ENCODE results near the gene ATRIP. TPM values are rescaled to one million over a fixed set of nuclear protein-coding genes. Genes with fewer than 3 reads are reported as not detected.

ATRIP gene
- total RNA-seq, 3 donors from 2014 or later = 8.2 to 8.6 (median 8.2) TPM

DNA sequence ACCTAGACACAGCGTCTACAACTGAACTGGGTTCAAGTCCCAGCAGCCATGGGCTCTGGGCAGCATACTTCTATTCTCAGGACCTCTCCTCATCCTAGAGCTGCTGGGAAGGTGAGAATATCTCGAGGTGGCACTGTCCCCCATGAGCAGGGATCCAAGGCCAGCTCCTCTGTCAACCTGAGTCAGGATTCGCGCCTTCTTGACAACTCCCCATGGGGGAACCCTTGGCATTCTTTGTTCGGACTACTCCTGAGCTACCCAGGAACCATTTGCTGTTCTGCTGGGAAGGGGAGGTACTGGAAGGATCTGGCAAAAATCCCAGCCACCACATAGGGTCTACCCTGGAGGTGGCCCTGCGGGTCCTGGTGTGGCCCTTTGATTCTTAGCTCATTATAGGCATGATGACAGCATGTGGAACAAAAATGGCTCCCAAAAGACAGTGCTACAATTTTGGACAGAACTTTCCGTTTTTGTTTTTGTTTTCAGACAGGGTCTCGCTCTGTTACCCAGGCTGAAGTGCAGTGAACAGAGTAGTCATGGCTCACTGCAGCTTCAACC, 38.9 kb upstream of the ATRIP start:
- H3K27me3 ChIP-seq = no peaks in the 10 kb centered on the region
- no peak overlapping the region for H3K27ac ChIP-seq
- peak in 1 of 2 donors; percentile 19 for DNase-seq (ENCODE audit: low spot score in 2 of 2)
- H3K4me3 ChIP-seq = no peak overlapping the region
- TF ChIP-seq POLR2A (IDR thresholded peaks at IDR 0.05) = no peak
- TF ChIP-seq POLR2AphosphoS5 (IDR thresholded peaks at IDR 0.05) = no peak
- TF ChIP-seq, protein P1, sequence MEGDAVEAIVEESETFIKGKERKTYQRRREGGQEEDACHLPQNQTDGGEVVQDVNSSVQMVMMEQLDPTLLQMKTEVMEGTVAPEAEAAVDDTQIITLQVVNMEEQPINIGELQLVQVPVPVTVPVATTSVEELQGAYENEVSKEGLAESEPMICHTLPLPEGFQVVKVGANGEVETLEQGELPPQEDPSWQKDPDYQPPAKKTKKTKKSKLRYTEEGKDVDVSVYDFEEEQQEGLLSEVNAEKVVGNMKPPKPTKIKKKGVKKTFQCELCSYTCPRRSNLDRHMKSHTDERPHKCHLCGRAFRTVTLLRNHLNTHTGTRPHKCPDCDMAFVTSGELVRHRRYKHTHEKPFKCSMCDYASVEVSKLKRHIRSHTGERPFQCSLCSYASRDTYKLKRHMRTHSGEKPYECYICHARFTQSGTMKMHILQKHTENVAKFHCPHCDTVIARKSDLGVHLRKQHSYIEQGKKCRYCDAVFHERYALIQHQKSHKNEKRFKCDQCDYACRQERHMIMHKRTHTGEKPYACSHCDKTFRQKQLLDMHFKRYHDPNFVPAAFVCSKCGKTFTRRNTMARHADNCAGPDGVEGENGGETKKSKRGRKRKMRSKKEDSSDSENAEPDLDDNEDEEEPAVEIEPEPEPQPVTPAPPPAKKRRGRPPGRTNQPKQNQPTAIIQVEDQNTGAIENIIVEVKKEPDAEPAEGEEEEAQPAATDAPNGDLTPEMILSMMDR (IDR thresholded peaks at IDR 0.05) = no peak
- no peaks in the 10 kb centered on the region for H3K9me3 ChIP-seq
- intact Hi-C loops (cut with DNase I; ENCODE audit: low total_unique reads) = no loop called here
- peaks cover 10% of the 10 kb centered on the region for H3K36me3 ChIP-seq
- H3K4me1 ChIP-seq = peaks cover under 1 to 4% of the 10 kb centered on the region in 2 donors

DNA sequence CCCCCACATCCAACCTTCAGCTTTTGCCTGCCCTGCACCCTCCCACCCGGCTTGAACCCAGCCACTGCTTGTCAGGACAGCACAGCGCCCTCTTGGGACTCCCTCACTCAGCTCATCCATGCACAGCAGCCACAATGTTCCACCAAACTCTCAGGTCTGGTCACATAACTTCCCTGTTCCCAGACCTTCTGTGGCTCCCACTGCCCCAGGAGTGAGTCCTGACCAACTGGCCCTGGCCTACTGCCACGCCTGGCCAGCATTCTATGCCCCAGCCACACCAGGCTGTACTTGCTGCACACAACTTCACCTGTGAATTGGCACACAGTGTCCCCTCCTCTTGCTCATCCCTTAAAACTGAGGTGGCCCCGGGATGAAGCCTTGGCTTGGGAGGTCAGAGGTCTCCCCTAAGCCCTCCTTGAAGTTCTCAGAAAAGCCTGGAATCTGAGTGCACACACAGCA, 37.7 kb upstream of the ATRIP start:
- Histone ChIP-seq H3K36me3 (peaks cover 10% of the 10 kb centered on the region), H3K4me1 (no peaks in the 10 kb centered on the region), H3K4me3 (no peak overlapping the region), H3K9me3 (no peaks in the 10 kb centered on the region), H3K27ac (no peak overlapping the region), H3K27me3 (no peaks in the 10 kb centered on the region)
- intact Hi-C loops (cut with DNase I; ENCODE audit: low total_unique reads) = no loop called here
- DNase-seq (ENCODE audit: low spot score in 2 of 2) = peak; percentile 15 to 27
- TF ChIP-seq POLR2A (IDR thresholded peaks at IDR 0.05) (no peak), POLR2AphosphoS5 (IDR thresholded peaks at IDR 0.05) (no peak)
- TF ChIP-seq, protein P1 (IDR thresholded peaks at IDR 0.05) = no peak

DNA sequence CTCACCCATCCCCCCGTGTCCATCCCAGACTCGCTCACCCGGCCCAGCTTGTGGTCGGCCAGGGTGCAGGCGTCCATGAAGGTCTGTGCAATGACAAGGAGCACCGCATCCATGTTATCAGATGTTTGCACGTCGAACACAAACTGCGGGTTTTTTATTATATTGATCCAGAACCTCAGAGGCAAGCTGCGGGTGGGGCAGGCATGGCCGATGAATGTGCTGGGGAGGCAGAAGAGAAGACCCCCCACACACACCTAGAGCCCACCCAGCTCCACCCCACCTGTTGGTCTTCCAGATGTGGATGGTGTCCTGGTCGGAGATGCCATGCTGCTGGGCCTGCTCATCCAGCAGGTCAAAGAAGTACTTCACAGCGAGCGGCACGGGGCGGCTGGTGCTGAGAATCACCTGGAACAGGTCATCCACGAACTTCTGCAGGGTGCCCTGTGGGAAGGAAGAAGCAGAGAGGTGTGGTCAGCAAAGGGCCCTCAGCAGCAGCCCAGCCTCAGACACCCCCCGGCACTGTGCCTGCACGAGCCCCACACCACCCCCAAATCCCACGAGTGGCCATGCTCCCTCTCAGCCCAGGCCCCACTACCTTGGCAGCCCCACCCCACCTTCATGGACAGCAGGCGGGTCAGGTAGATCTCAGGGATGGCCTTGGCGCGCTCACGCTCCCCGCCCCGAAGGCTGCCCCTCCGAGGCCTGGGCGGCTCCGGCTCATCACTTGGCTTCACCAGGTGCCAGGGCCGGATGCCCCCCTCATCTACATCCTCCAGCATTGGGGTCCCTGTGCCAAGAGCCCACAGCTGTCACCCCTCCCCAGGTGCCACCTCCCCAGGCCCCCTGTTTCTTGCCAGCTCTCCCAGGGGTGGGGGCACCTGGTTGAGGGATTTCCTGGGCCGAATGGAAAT, 37.0 kb upstream of the ATRIP start:
- intact Hi-C loops (cut with DNase I; ENCODE audit: low total_unique reads) = loop anchor here (10.0 kb wide), 1 partner anchor 135 kb away; no protein-coding TSS in a partner anchor
- peaks cover 12% of the 10 kb centered on the region for H3K36me3 ChIP-seq
- no peaks in the 10 kb centered on the region for H3K27me3 ChIP-seq
- no peaks in the 10 kb centered on the region for H3K4me1 ChIP-seq
- H3K27ac ChIP-seq = no peak overlapping the region
- TF ChIP-seq, protein P1 (IDR thresholded peaks at IDR 0.05) = no peak
- TF ChIP-seq POLR2AphosphoS5 (IDR thresholded peaks at IDR 0.05) = no peak
- TF ChIP-seq POLR2A (IDR thresholded peaks at IDR 0.05) = no peak
- no peaks in the 10 kb centered on the region for H3K9me3 ChIP-seq
- H3K4me3 ChIP-seq = no peak overlapping the region
- DNase-seq (ENCODE audit: low spot score in 2 of 2) = peak; percentile 16 to 47

DNA sequence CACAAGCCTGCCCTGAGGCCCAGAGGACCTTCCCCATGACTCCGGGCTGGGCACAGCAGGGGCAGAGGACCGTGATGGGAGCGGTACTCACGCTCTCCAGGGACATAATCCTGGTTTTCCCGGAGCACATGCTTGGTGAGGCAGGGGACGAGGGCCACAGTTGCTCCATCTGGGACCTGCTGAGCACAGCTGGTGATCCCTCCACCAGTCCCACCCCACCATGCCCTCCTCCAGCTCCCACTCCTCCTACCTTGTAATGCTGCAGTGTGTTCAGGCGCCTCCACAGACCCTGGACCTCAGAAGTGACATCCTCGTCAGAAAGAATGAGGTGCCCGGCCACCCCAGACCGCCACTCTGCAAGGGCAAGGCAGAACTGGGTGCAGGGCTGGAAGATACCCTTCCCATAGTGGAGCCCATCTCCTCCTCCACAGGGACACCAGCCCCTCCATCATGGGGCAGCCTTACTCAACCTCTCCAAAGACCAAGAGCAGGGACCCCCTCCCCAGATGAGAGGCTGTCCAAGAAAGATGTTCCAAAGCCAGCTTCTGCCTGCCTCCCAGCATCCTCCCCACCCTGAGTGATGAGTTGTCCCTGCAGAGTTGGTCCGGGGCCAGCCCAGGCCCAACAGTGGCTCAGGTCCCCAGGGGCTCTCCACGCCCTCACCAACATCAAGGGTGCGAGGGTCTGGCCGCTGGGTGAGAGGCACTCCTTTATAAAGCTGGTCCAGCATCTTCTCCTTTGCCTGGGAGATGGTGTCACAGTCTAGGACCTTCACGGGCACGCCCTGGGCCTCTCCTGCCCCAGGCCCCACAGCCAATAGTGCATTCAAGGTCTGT, 36.1 kb upstream of the ATRIP start:
- peak; percentile 15 to 43 for DNase-seq (ENCODE audit: low spot score in 2 of 2)
- no peaks in the 10 kb centered on the region for H3K4me1 ChIP-seq
- H3K36me3 ChIP-seq = peaks cover 17% of the 10 kb centered on the region
- H3K9me3 ChIP-seq = no peaks in the 10 kb centered on the region
- no peak overlapping the region for H3K27ac ChIP-seq
- intact Hi-C loops (cut with DNase I; ENCODE audit: low total_unique reads) = loop anchor here (10.0 kb wide), 1 partner anchor 136 kb away; no protein-coding TSS in a partner anchor
- no peak for TF ChIP-seq POLR2AphosphoS5 (IDR thresholded peaks at IDR 0.05)
- TF ChIP-seq, protein P1 (IDR thresholded peaks at IDR 0.05) = no peak
- TF ChIP-seq POLR2A (IDR thresholded peaks at IDR 0.05) = no peak
- H3K4me3 ChIP-seq = no peak overlapping the region
- no peaks in the 10 kb centered on the region for H3K27me3 ChIP-seq

Data from breast epithelium (tissue), 4 donors.